Measurements from ENCODE around the gene IGFBP2. TPM values are rescaled to one million over a fixed set of nuclear protein-coding genes. Genes with fewer than 3 reads are reported as not detected.

IGFBP2 gene
- total RNA-seq, 4 donors from 2014 or later: 10.5 to 155 (median 101) TPM

DNA sequence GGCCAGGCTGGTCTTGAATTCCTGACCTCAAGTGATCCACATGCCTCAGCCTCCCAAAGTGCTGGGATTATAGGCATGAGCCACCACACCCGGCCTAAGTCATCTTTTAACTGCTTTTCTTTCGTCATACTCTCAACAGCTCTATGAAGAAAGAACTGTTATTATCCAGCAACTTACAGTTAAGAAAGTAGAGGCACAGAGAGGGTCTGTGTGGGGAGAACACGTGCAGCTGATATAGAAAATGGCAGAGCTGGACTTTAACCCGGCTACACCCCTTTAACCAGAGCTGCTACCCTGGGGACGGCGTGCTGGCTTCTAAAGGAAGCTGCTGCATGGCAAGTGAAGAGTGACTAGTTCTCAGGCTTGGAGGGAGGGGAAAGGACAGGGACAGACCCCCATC lies 25.5 kb downstream of the IGFBP2 start:
- no peaks in the 10 kb centered on the region for H3K36me3 ChIP-seq
- intact Hi-C loops (cut with DNase I; ENCODE audit: low total_unique reads) (no loop called here), in situ Hi-C loops (cut with MboI; ENCODE audit: low pct_ligation_motif_present in 1 of 4, low pct_unique_long_range_greater_than_20kb in 1 of 4, low sequenced_read_pairs in 3 of 4) (loop anchor here in 1 of 4 donors (25.0 kb wide), 1 partner anchor 621 kb away; no protein-coding TSS in a partner anchor)
- H3K4me1 ChIP-seq: no peaks in the 10 kb centered on the region
- no peaks in the 10 kb centered on the region for H3K27me3 ChIP-seq
- no peak for DNase-seq
- TF ChIP-seq, protein P1, sequence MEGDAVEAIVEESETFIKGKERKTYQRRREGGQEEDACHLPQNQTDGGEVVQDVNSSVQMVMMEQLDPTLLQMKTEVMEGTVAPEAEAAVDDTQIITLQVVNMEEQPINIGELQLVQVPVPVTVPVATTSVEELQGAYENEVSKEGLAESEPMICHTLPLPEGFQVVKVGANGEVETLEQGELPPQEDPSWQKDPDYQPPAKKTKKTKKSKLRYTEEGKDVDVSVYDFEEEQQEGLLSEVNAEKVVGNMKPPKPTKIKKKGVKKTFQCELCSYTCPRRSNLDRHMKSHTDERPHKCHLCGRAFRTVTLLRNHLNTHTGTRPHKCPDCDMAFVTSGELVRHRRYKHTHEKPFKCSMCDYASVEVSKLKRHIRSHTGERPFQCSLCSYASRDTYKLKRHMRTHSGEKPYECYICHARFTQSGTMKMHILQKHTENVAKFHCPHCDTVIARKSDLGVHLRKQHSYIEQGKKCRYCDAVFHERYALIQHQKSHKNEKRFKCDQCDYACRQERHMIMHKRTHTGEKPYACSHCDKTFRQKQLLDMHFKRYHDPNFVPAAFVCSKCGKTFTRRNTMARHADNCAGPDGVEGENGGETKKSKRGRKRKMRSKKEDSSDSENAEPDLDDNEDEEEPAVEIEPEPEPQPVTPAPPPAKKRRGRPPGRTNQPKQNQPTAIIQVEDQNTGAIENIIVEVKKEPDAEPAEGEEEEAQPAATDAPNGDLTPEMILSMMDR (IDR thresholded peaks at IDR 0.05): no peak
- TF ChIP-seq EP300 (IDR thresholded peaks at IDR 0.05; ENCODE audit: low read depth): no peak
- TF ChIP-seq POLR2A (IDR thresholded peaks at IDR 0.05): no peak
- TF ChIP-seq POLR2AphosphoS5 (IDR thresholded peaks at IDR 0.05): no peak
- WGBS, 2 donors (ENCODE audit: low coverage in 1 of 2): 40 to 63% methylated on average over 2 to 6 of the region's 6 CpGs
- H3K9me3 ChIP-seq: no peaks in the 10 kb centered on the region
- no peak overlapping the region for H3K4me3 ChIP-seq
- no peak overlapping the region for H3K27ac ChIP-seq

- intact Hi-C loops (cut with DNase I; ENCODE audit: low total_unique reads): no loop called here
- TF ChIP-seq EP300 (IDR thresholded peaks at IDR 0.05; ENCODE audit: low read depth): no peak
- TF ChIP-seq, protein P1 (IDR thresholded peaks at IDR 0.05): no peak
- Histone ChIP-seq H3K27me3 (no peaks in the 10 kb centered on the region), H3K4me3 (no peak overlapping the region), H3K36me3 (no peaks in the 10 kb centered on the region), H3K4me1 (no peaks in the 10 kb centered on the region), H3K27ac (no peak overlapping the region), H3K9me3 (no peaks in the 10 kb centered on the region)
- WGBS, 2 donors (ENCODE audit: low coverage in 1 of 2): 87% methylated on average over 6 of the region's 6 CpGs; no CpG with 5 or more reads in 1 of the 2 donors
- no peak for DNase-seq
- in situ Hi-C loops (cut with MboI; ENCODE audit: low pct_ligation_motif_present in 1 of 4, low pct_unique_long_range_greater_than_20kb in 1 of 4, low sequenced_read_pairs in 3 of 4): loop anchor here in 1 of 4 donors (25.0 kb wide), 1 partner anchor 622 kb away; no protein-coding TSS in a partner anchor
Measured at GRCh38 chr2:216659276-216659675, 26.1 kb downstream of the IGFBP2 start.

- intact Hi-C loops (cut with DNase I; ENCODE audit: low total_unique reads): no loop called here
- in situ Hi-C loops (cut with MboI; ENCODE audit: low pct_ligation_motif_present in 1 of 4, low pct_unique_long_range_greater_than_20kb in 1 of 4, low sequenced_read_pairs in 3 of 4): loop anchor here in 1 of 4 donors (25.0 kb wide), 1 partner anchor 623 kb away; no protein-coding TSS in a partner anchor
- no peak for DNase-seq
- H3K4me3 ChIP-seq: no peak overlapping the region
- no peaks in the 10 kb centered on the region for H3K9me3 ChIP-seq
- 91% methylated on average over 10 of the region's 10 CpGs; no CpG with 5 or more reads in 1 of the 2 donors for WGBS, 2 donors (ENCODE audit: low coverage in 1 of 2)
- H3K27me3 ChIP-seq: no peaks in the 10 kb centered on the region
- H3K27ac ChIP-seq: no peak overlapping the region
- H3K4me1 ChIP-seq: peaks cover 4 to 12% (median 6%) of the 10 kb centered on the region in 4 donors
- TF ChIP-seq EP300 (IDR thresholded peaks at IDR 0.05; ENCODE audit: low read depth): no peak
- TF ChIP-seq, protein P1 (IDR thresholded peaks at IDR 0.05): no peak
- TF ChIP-seq POLR2A (IDR thresholded peaks at IDR 0.05): no peak
- TF ChIP-seq POLR2AphosphoS5 (IDR thresholded peaks at IDR 0.05): no peak
- no peaks in the 10 kb centered on the region for H3K36me3 ChIP-seq
Measured at GRCh38 chr2:216660496-216660895, 27.3 kb downstream of the IGFBP2 start.

DNA sequence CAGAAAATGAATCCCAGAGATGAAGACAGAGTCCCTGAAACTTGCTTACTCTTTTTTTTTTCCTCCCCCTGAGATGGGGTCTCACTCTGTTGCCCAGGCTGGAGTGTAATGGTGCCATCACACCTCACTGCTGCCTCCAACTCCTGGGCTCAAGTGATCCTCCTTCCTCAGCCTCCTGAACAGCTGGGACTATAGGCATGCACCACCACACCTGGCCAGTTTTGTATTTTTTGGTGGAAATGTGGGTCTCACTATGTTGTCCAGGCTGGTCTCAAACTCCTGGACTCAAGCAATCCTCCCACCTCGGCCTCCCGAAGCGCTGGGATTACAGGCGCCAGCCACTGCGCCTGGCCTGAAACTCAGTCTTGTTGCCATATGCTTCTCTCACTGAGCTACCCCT lies 27.8 kb downstream of the IGFBP2 start:
- no peak for DNase-seq
- Histone ChIP-seq H3K27me3 (no peaks in the 10 kb centered on the region), H3K9me3 (no peaks in the 10 kb centered on the region), H3K4me1 (peaks cover 8 to 16% (median 11%) of the 10 kb centered on the region in 4 donors), H3K27ac (no peak overlapping the region), H3K36me3 (no peaks in the 10 kb centered on the region), H3K4me3 (no peak overlapping the region)
- TF ChIP-seq POLR2AphosphoS5 (IDR thresholded peaks at IDR 0.05): no peak
- intact Hi-C loops (cut with DNase I; ENCODE audit: low total_unique reads) (no loop called here), in situ Hi-C loops (cut with MboI; ENCODE audit: low pct_ligation_motif_present in 1 of 4, low pct_unique_long_range_greater_than_20kb in 1 of 4, low sequenced_read_pairs in 3 of 4) (loop anchor here in 1 of 4 donors (25.0 kb wide), 1 partner anchor 624 kb away; no protein-coding TSS in a partner anchor)
- 98% methylated on average over 5 of the region's 5 CpGs; no CpG with 5 or more reads in 1 of the 2 donors for WGBS, 2 donors (ENCODE audit: low coverage in 1 of 2)
